Activated CD8-positive, alpha-beta memory T cell treated with anti-CD3 and anti-CD28 coated beads for 48 hours (primary cell): Measurements from ENCODE around the gene ZNF518B.
A peak's percentile ranks its signal among the peaks of the same experiment; 100 is the strongest.
"Not testable (repeated sequence)": the region's sequence is repeated elsewhere in the genome, so short reads cannot be mapped to it uniquely, and the experiment has no call there.

Experiments
- DNase-seq, 3 experiments: peaks; one replicate each; pipeline ENCODE4 v3.0.0-alpha.2; 2020; ENCODE audit warnings: low read depth in 2 of 3, low spot score in 2 of 3

The ZNF518B gene

DNA sequence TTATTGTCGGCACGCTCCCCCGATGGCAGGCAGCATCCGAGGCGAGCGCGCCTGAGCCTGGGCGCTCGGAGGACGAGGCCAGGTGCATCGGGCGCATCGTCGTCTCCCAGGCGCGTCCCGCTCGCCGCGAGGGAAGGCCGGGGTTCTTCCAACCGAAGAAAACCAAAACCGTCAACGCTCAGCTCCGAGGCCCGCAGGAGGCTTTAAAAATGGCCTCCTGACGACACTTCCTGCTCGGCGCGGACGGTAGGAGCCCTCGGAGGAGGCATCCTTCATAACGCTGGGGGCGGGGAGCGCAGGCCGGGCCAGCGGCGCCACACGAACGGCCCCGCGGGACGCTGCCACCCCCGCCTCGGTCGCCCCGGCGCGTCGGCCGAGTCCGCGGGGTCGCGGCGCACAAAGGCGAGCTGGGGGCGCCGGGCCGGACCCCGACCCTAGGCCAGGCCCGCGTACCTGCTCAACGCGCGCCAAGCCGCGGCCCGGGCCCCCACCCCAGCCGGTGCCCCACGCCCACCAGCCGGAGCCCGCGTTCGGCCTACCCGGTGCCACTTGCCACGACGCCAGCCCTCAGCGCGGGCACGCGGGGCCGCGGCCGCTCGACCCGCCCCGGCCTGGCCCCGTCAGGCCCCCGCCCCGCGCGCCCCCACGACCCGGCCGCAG lies 501 bp downstream of the ZNF518B start:
- peak in 1 of 3 experiments; percentile 35 for DNase-seq

DNA sequence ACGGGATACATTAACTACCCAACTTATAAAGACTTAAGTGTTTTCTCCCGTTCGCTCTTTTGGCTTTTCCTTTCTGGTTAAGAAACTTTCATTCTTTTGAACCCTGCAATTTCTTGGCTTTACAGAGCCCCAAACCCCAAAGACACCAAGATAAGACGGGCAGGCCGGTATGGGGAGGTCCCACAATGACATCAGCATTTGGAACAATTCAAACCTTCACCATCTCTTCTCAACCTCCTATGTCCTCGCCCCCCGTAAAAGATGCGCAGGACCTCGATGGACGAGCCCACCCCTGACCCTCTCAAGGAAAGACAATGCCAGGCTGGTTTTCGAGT lies 999 bp downstream of the ZNF518B start:
- DNase-seq: no peak

DNA sequence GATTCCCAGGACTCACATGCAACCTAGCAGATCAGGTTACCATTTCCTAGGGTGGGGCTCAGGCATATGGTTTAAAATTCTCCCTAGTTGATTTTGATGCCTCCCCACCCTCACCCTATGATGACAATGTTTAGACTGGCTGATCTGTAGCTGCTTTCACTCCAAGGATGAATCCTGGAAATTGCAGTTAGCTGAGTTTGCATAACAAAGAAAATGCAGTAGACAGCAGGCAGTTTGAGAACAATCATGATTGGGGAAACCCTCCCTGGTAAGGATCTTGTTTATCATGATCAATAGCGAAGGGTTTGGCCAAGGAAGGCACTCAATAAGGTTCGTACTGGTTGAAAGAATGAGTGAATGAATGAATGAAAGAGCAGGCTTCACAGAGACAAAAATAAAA lies 2.1 kb downstream of the ZNF518B start:
- no peak for DNase-seq

DNA sequence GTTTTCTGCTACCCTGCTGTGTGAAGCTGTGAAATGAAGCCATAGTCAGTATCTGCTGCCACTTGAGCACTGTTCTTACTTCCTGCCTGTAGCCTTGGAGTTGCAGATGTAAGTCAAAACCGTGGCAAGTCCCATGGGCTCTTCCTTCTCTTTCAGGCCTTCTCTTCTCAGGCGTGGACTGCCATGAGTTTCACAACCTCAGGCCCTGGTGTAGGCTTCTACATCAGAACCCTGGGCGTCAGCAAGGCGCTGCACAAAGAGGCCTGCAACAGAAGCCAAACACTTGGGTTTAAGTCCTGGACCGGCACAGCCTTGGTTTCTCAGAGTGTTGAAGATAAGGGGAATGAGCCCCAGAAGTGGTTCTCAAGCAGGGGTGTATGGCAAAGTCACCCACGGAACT lies 2.5 kb downstream of the ZNF518B start:
- no peak for DNase-seq

DNA sequence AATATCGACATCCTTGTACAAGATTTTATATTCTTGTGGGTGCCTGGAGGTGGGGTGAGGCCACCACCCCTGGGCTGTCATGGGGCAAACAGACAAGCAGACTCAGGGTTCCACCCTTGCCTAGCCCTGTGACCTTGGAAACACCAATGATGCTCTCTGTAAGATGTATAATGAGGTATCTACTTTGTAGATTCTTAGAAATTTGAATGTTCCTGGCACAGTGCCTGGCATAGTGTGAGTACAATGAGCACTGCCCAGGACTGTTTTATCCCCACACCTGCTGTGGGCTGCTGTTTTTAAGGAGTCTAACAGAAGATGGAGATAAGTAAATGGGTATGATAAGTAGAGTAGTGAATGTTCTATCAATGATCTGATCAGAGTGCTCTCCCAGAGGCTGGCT lies 3.1 kb downstream of the ZNF518B start:
- DNase-seq: no peak

DNA sequence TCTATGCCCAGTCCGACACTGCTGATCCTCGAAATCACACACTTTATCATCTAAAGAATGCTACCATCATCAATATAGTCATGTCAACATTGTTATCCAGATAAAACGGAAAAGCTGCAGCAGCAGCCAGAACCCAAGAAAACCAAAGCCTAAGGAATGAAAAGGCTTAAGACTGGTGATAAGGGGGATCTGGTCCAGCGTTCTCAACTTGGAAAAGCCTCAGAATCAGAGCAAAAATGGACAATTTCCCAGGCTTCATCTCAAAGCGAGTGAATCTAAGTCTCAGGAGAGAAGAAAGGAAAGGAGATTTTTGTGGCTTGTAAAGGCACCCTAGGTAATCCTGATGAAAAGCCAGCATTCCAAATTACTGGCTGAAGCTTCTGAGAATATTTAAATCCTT lies 8.2 kb downstream of the ZNF518B start:
- DNase-seq: no peak

DNA sequence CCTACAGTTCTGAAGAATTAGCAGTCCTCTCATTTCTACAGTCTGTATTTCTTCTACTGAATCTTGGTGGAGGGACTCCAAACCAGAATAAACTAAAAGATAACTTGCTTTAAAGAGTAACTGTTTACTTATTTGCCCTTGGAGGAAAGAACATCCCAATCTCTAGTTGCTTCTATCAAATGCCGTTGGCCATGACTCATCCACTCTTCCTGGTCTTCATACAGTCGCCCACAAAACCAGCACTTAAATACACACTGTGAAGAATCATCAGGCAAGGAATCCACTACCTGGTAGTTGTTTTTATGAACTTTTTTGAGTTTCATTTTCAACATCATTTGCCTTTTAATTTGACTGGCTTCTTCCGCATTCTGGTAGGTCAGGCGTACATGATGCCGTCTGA lies 14.2 kb downstream of the ZNF518B start:
- DNase-seq: no peak

DNA sequence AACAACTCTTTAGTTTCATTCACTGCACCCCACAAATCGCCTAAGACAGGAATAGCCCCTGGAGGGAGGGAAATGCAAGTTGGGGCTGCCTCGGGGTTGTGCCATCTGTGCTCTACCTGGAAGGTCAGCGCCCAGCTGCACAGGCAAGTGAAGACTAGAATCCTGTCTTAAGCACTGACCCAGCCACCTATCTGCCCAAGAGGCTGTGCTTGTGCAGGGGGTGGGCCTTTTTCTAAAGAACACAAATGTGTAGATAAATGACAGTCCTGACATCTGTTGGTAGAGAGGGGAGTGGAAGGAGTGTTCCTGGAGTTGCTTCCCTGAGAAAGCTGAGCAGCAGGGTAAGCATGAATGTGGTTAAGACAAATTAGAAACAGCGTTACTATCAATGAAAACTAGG lies 15.7 kb downstream of the ZNF518B start:
- DNase-seq: no peak

DNA sequence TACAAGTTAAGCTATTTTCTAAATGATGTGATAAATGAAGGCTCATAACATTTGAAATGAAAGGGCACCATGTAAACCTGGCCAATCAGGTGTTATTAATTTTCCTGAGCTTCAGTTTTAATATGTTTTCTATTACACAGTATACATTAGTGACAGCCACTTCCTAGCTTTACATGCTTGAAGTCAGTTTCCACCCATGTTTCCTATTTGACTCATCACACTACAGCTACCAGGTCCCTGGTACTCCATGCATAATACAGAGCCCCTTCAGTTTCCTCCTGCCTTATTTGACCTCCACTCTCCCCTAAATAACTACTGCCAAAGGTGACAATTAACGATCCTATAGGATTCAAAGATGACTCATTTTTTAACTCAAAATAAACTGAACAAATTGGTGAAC lies 18.3 kb downstream of the ZNF518B start:
- DNase-seq: no peak

DNA sequence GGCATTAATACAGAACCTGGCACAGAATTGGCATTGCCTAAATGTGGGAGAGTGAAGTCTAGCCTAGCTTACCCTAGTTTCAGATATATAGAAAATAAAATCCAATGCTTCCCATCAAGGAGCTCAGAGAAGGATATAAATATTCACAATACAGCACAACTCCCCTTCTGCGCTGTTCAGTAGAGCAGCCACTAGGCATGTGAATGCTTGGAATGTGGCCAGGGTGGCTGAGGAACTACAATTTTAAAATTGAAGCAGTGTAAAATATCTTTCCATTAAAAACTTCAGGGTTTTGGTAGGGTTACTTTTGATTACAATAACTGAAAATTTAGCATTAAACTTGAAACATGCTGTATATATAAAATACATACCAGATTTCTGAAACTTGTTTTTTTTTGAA lies 19.5 kb downstream of the ZNF518B start:
- no peak for DNase-seq

DNA sequence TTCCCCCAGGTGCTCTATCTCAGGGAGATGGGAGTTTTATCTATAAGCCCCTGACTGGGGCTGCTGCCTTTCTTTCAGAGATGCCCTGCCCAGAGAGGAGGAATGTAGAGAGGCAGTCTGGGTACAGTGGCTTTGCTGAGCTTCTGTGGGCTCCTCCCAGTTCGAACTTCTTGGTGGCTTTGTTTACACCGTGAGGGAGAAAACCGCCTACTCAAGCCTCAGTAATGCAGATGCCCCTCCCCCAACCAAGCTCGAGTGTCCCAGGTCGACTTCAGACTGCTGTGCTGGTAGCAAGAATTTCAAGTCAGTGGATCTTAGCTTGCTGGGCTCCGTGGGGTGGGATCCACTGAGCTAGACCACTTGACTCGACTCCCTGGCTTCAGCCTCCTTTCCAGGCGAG lies 29.5 kb downstream of the ZNF518B start:
- DNase-seq: not testable (repeated sequence)

DNA sequence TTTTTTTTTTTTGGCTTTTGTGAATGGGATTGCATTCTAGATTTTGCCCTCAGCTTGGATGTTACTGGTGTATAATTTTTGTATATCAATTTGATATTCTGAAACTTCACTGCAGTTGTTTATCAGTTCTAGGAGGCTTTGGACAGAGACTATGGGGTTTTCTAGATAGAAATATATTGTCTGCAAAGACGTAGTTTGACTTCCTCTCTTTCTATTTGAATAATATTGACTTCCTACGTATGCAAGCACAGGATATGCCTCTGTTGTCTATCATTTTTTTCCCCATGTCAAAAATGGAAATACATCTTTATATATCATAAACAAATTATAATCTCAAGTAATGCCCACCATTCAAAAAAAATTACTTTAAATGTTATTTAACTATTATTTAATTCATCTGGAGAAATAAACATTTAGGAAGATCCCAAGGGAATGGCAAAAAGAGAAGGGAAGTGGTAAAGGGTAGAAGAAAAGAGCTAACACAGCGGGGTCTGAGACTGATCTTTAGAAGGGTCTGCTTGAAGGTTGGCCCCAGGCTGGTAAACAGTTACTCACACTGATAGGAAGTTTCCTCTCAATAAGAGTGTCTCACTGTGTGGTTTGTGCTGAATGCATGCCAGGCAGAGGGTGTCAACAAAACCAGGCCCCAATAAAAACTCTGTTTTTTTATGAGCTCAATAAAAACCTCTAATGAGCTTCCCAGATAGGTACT lies 35.7 kb downstream of the ZNF518B start:
- DNase-seq: no peak

DNA sequence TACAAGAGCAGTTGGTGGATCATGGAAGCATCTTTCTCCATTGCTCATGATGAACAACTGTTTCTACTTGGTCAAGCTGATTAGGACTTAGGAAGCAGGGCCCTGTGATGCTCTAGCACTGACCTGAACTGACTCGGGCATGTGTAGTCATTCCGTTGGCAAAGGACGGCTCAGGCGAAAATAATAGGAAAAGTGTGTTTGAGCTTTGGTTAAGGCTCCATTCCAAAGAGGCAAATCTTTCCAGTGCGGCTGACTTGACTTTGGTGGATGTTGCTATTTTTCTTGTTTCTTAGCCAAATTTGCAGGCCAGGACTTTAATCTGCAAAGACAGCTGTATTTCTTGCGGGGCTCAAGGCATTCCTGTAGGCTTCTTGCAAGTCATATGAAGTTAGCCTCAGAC lies 39.5 kb downstream of the ZNF518B start:
- DNase-seq: no peak

DNA sequence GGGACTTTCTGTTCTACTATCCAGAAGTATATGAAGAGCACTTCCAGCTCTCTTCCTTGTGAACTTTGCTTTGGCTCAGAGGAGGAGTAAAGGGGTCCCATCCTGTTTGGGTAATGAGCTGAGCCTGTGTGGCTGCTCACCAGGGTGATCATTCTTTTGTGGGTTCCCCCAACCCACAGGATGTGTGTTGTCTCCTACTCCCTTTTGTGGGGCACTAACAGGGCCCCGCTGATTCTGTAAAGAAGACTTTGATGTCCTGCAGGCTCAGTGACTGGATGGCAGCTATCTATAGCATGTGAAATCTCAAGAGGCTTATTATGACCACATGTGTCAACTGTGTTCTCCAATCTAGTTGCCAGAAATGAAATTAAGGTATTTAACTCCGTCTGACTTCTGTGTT lies 40.8 kb downstream of the ZNF518B start:
- no peak for DNase-seq

DNA sequence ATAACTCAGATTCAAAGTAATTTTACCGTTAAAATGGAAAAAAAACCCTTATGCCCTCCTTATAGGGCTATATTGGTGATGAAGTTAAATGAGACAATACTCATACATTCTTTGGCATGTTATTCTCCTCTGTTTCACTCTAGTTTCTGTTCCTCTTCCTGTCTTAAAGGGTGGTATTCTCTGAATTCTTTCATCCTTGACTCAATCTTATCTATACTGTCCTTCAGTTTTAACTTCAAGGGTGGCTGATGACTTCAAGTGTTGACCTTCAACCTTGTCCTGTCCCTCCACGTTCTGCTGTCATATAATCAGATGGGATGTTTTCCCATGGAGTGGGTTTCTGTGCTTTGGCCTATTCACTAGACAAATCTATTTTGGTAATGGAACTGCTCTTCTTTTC lies 44.0 kb downstream of the ZNF518B start:
- DNase-seq: no peak

DNA sequence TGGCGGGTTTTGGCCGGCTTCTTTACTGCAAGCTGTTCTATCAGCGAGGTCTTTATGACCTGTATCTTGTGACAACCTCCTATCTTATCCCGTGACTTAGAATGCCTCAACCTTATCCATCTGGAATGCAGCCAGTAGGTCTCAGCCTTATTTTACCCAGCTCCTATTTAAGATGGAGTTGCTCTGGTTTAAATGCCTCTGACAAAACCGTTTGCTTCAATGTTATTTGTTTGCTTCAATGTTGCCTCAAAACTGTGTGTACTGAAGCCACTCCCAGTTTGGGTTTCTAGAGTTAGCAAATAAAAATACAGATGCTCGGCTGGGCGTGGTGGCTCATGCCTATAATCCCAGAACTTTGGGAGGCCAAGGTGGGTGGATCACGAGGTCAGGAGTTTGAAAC lies 51.6 kb downstream of the ZNF518B start:
- no peak for DNase-seq

DNA sequence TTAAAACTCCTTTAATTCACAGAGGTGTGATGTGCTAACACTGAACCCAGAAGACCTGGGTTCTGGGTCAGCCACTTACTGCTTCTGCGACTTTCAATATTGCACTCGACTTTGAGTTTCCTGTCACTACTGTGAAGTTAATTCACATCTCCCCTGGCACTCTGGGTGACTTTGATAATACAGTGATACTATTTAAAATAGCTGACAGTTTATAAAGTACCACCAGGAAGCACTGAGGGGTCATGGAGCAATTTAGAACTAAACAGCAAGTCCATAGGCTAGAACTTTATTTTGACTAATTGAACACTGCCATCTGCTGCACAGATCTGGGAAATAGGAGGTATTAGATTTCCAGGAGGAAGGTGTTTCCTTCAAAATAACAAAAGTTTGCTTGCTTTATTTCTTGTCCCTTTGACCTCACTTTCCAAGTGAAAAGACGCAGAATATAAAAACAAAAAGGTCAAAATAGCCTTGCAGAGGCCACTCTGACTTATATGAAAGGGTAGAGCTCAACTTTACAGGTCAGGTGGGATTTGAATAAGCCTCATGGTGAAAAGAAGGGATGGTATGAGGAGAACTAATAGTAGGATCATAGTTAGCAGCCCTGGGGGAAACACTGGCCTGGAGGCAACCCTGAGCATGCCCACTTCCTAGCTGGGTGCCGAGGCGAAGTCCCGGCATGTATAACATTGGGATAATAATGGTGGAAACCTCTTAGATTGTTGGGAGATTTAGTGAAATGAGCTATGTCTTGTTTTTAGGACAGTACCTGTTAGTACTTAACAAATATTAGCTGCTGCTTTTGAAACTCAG lies 53.4 kb downstream of the ZNF518B start:
- DNase-seq: no peak

DNA sequence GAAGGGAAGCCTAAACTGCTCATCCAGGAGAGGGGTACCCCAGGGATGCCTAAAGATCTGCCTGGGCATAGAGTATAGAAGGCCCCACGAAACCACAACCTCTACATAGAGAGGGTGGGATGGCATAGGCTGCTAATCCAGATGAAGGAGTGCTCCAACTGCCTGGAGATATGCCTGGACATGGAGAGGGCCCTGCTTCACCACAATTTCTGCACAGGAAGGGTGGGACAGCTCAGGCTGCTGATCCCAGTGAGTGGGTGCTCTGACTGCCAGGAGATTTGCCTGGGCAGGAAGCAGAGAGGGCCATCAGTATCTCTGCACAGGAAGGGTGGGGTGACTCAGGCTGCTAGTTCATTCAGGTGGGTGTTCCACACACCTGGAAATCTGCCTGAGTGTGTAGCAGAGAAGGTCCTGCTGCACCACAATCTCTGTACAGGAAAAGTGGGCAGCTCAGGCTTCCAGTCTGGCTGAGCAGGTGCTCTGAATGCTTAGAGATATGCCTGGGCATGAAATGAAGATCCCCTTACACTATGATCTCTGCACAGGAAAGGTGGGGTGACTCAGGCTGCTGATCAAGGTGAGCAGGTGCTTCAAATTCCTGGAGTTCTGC lies 61.1 kb downstream of the ZNF518B start:
- no peak for DNase-seq
